Putamen (tissue), 1 donor: Measurements from ENCODE around the gene OXA1L.
"Not testable (repeated sequence)": the region's sequence is repeated elsewhere in the genome, so short reads cannot be mapped to it uniquely, and the experiment has no call there.

Experiments used
- DNase-seq: peaks from one replicate; pipeline ENCODE4 v3.0.0-alpha.2; 2016; ENCODE audit warnings: low spot score

OXA1L gene

GRCh38 chr14:22769369-22769768, 2.9 kb downstream of the OXA1L start:
- DNase-seq: peak; percentile 34

DNA sequence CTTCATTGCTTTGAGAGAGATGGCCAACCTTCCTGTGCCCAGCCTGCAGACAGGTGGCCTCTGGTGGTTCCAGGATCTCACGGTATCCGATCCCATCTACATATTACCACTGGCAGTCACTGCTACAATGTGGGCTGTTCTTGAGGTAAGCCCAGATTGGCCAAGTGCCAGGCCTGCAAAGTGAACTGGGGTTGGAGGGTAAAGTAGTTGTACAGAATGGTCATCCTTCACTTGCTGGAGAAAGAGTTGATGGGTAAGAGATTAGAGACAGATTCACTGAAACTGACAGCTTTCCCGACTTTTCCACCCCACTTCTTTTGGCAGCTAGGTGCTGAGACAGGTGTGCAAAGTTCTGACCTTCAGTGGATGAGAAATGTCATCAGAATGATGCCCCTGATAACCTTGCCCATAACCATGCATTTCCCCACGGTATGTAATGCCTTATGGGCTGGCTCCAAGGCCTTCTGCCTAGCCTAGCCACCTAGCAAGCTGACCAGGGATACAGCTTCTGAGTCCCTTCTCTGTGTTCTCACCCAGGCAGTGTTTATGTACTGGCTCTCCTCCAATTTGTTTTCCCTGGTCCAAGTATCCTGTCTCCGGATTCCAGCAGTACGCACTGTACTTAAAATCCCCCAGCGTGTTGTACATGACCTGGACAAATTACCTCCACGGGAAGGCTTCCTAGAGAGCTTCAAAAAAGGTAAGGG, 4.1 kb downstream of the OXA1L start:
- no peak for DNase-seq

- DNase-seq: no peak
Measured at GRCh38 chr14:22772725-22773124, 6.2 kb downstream of the OXA1L start.

GRCh38 chr14:22773162-22774010, 6.9 kb downstream of the OXA1L start:
- DNase-seq: no peak

DNA sequence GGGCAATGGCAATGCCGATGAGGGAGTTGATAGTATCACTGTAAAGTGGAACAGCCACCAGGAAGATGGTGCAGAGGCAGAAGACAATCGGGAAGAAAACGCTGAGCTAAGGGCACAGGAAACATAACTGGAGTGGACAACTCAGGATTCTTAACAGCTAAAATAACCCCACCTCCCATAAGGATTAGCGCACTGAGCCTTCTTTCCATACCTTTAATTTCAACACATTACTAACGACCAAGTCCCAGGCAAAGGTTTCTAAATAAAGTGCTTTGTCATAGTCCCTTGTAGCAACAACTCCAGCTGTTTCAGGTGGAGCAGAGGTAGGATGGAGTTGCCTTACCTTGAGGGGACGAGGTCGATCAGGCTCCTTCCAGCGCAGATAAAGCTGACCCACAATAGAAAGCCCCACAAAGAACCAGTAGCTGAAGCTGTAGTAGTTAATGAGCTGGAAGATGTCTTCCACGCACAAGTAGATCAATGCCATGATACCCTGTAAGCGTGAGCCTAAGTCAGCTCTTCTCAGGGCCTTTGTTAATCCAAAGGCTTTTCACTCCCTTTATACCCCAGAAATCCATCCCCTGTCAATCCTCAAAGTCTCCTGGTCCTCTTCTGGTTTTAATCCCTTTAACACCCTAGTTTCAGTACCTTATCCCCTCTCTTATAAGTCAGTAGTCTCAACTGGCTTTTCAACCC, 7.7 kb downstream of the OXA1L start:
- DNase-seq: no peak

GRCh38 chr14:22776215-22776614, 9.7 kb downstream of the OXA1L start:
- DNase-seq: no peak

GRCh38 chr14:22776849-22777248, 10.4 kb downstream of the OXA1L start:
- DNase-seq: not testable (repeated sequence)

- DNase-seq: no peak
Measured at GRCh38 chr14:22778084-22778483, 11.6 kb downstream of the OXA1L start.

DNA sequence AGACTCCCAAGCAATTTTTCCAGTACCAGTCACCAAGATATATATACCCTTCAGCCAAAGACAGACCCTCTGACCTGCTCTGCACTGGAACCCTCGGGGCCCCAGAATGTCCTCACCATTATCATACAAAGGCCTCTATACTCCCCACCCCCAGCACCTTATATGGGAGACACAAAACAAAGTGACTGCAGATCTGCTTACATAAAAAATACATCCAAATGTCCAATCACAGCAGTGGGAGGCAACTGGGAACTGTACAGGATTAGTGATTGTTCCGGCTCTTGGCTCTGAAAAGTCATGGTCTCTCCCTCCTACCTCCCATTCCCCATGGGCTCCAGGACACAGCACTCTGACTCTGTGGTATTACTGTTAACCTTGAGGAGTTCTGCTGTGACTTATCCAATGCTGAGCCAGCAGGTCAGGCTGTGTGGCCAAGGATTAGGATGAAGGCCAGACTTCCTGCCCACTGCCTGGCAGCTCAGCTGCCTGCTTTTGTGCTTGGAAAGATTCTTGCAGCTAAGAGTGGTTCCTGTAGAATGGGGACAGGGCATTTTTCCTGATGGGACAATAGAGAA, 13.7 kb downstream of the OXA1L start:
- DNase-seq: no peak

DNA sequence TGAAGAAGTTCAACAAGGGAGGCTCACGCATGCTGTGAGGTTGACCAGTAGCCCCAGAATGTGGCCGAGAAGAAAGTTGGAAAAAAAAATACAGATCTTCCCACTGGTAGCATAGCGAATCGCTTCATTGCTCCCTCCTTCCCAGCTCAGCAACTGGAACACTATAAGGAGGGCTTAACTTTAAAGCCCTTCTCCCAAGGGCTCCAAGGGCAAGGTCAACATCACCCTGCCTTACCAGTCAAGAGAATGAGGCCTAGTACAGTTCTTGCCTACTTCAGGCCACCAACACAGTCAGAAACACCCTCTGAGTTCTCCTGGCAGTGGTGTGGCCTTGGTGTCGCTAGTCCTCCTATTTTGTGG, 14.4 kb downstream of the OXA1L start:
- no peak for DNase-seq

GRCh38 chr14:22781301-22781991, 15.0 kb downstream of the OXA1L start:
- no peak for DNase-seq

DNA sequence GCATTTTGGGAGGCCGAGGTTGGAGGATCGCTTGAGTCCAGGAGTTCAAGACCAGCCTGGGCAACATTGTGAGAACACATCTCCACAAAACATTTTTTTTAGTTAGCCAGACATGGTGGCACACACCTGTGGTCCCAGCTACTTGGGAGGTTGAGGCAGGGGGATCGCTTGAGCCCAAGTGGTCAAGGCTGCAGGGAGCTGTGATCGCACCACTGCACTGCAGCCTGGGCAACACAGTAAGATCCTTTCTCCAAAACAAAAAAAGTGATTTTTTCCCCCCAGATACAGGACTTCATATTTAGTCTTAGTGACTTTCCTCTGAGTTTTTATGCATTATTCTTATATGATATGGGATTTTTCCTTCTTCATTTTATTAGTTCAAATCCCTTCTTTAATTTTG, 20.2 kb downstream of the OXA1L start:
- DNase-seq: no peak

GRCh38 chr14:22791301-22791700, 24.8 kb downstream of the OXA1L start:
- DNase-seq: no peak

- DNase-seq: no peak
Measured at GRCh38 chr14:22792158-22792557, 25.7 kb downstream of the OXA1L start.

- DNase-seq: not testable (repeated sequence)
Measured at GRCh38 chr14:22793550-22793949, 27.1 kb downstream of the OXA1L start.

DNA sequence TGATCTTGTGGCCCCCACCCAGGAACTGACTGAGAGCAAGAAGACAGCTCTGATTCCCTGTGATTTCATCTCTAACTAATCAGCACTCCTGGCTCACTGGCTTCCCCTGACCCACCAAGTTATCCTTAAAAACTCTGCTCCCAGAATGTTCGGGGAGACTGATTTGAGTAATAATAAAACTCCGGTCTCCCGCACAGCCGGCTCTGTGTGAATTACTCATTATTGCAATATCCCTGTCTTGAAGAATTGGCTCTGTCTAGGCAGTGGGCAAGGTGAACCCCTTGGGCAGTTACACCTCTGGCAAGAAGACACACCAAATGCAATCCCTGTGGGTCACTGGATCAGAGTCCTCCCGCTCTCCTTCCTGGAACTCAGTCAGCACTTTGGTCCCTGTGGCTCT, 27.5 kb downstream of the OXA1L start:
- DNase-seq: no peak

- DNase-seq: no peak
Measured at GRCh38 chr14:22794551-22794951, 28.1 kb downstream of the OXA1L start.

- no peak for DNase-seq
Measured at GRCh38 chr14:22796087-22796707, 29.7 kb downstream of the OXA1L start.

GRCh38 chr14:22797017-22797917, 30.8 kb downstream of the OXA1L start:
- DNase-seq: no peak

DNA sequence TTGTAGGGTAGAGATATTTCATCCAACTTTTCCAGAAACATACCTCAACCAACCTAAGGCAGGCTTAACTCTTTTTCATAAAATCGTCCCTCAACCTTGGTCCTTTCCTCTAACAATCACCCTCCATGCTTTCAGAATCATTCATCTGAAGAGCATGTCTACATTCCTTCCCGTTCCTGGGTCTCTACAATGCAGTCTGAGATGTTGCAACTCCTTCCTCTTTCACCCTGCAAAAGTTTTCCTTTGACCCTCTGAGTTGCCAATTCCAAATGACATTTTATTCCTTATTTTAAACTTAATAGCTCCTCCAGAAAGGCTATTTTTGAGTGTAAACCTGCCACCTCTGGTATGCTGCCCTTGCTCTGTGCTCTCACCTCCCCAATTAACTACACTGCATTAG, 32.0 kb downstream of the OXA1L start:
- DNase-seq: no peak
